CD14-positive monocyte (primary cell): Measurements from ENCODE around the gene MYL4. TPM values are rescaled to one million over a fixed set of nuclear protein-coding genes. Genes with fewer than 3 reads are reported as not detected.

Experiments used
- DNase-seq, 3 donors: peaks; one replicate each; pipeline ENCODE4 v3.0.0-alpha.2; 2011 to 2022
- H2AFZ ChIP-seq: 2 replicates; pipeline ENCODE4 v1.6.0; 2012; ENCODE audit warnings: mild to moderate bottlenecking, low read depth, low read length, inconsistent platforms; ENCODE audit not compliant: insufficient read depth, poor library complexity, severe bottlenecking
- H3K27ac ChIP-seq, 2 donors: 1 replicate in 1 of 2; 2 replicates in 1 of 2; pipeline ENCODE4 v1.5.1; 2012 to 2013; ENCODE audit warnings: low read length in 2 of 2, control low read depth in 1 of 2, inconsistent platforms in 1 of 2, low read depth in 1 of 2, mild to moderate bottlenecking in 1 of 2
- H3K27me3 ChIP-seq, 2 donors: one replicate each; pipeline versions ENCODE4 v1.6.0 to v1.6.1; 2011 to 2013; ENCODE audit warnings: low read length in 2 of 2; ENCODE audit not compliant: control insufficient read depth in 2 of 2, insufficient read depth in 2 of 2
- H3K36me3 ChIP-seq, 2 donors: replicated peaks in 1 of 2; 1 replicate in 1 of 2; 2 replicates in 1 of 2; pipeline versions ENCODE4 v1.5.1 to v1.6.1; 2012 to 2013; ENCODE audit warnings: low read length in 2 of 2, control low read depth in 1 of 2, inconsistent platforms in 1 of 2, mild to moderate bottlenecking in 1 of 2; ENCODE audit not compliant: insufficient read depth in 2 of 2, control insufficient read depth in 1 of 2
- H3K4me1 ChIP-seq, 2 donors: 1 replicate in 1 of 2; 2 replicates in 1 of 2; pipeline versions ENCODE4 v1.5.1 to v1.6.1; 2012 to 2013; ENCODE audit warnings: low read length in 2 of 2, control low read depth in 1 of 2, inconsistent platforms in 1 of 2, mild to moderate bottlenecking in 1 of 2, moderate library complexity in 1 of 2; ENCODE audit not compliant: insufficient read depth in 2 of 2, control insufficient read depth in 1 of 2
- H3K4me2 ChIP-seq: replicated peaks from 2 replicates; pipeline ENCODE3; 2012; ENCODE audit warnings: low read length, moderate library complexity, mild to moderate bottlenecking; ENCODE audit not compliant: poor library complexity, severe bottlenecking; ENCODE audit errors: extremely low read depth
- H3K4me3 ChIP-seq, 3 experiments: fragments of 200-600 bp in 1 of 3; sonication (generic) in 1 of 3; replicated peaks in 1 of 3; 1 replicate in 2 of 3; 2 replicates in 1 of 3; pipeline ENCODE4 v1.5.1; 2011 to 2013; ENCODE audit warnings: low read length in 3 of 3, mild to moderate bottlenecking in 3 of 3, control low read depth in 2 of 3, low read depth in 2 of 3, inconsistent platforms in 1 of 3, moderate library complexity in 1 of 3
- H3K79me2 ChIP-seq: 2 replicates; pipeline ENCODE4 v1.6.0; 2012; ENCODE audit warnings: mild to moderate bottlenecking, control low read depth, inconsistent platforms, low read length, moderate library complexity; ENCODE audit not compliant: insufficient read depth
- H3K9ac ChIP-seq: 2 replicates; pipeline ENCODE4 v1.6.0; 2017; ENCODE audit warnings: low read length, mild to moderate bottlenecking; ENCODE audit not compliant: insufficient read depth, poor library complexity, severe bottlenecking
- H3K9me3 ChIP-seq, 2 donors: replicated peaks in 1 of 2; 1 replicate in 1 of 2; 2 replicates in 1 of 2; pipeline versions ENCODE4 v1.5.1 to v1.6.1; 2012 to 2013; ENCODE audit warnings: low read length in 2 of 2, control low read depth in 1 of 2; ENCODE audit not compliant: control insufficient read depth in 1 of 2, insufficient read depth in 1 of 2
- H4K20me1 ChIP-seq: 2 replicates; pipeline ENCODE4 v1.6.0; 2012; ENCODE audit warnings: mild to moderate bottlenecking, low read length, control low read depth, moderate library complexity; ENCODE audit not compliant: insufficient read depth
- H3K27ac Mint-ChIP-seq, 7 donors: one replicate each; pipeline ENCODE4 v1.8.0; 2020; ENCODE audit warnings: mild to moderate bottlenecking in 7 of 7, mixed read lengths in 7 of 7, moderate library complexity in 6 of 7, inconsistent platforms in 2 of 7
- H3K27me3 Mint-ChIP-seq, 3 donors: one replicate each; pipeline ENCODE4 v1.8.0; 2021 to 2022; ENCODE audit warnings: low read depth in 3 of 3, mild to moderate bottlenecking in 3 of 3, mixed read lengths in 3 of 3, moderate library complexity in 3 of 3, inconsistent platforms in 1 of 3
- H3K36me3 Mint-ChIP-seq, 2 donors: one replicate each; pipeline ENCODE4 v1.8.0; 2020; ENCODE audit warnings: mixed read lengths in 2 of 2, inconsistent platforms in 1 of 2, mild to moderate bottlenecking in 1 of 2
- H3K4me1 Mint-ChIP-seq: one replicate; pipeline ENCODE4 v1.8.0; 2020; ENCODE audit warnings: mild to moderate bottlenecking, mixed read lengths
- H3K4me3 Mint-ChIP-seq, 2 donors: one replicate each; pipeline ENCODE4 v1.8.0; 2020; ENCODE audit warnings: mild to moderate bottlenecking in 2 of 2, mixed read lengths in 2 of 2, moderate library complexity in 1 of 2
- H3K9me3 Mint-ChIP-seq, 7 donors: one replicate each; pipeline ENCODE4 v1.8.0; 2020 to 2022; ENCODE audit warnings: mixed read lengths in 7 of 7, mild to moderate bottlenecking in 6 of 7, moderate library complexity in 6 of 7, inconsistent platforms in 2 of 7
- WGBS: methylation state at CpG from one replicate; pipeline ENCODE4 v1.1.5; 2013; ENCODE audit warnings: missing lambda C conversion rate; ENCODE audit not compliant: insufficient coverage; 5-methylcytosine and 5-hydroxymethylcytosine counted together
- intact Hi-C, 2 donors: fragments of 100-400 bp; cut with micrococcal nuclease; formaldehyde crosslinking; loops; one replicate each; pipeline versions ENCODE4 v1.15.0 to v1.15.1; 2023
- polyA plus RNA-seq, 3 donors: library from polyadenylated mRNA; depleted of rRNA in 1 of 3; unstranded in 2 of 3; stranded (reverse) in 1 of 3; fragments of 300-500 nt in 2 of 3; fragments of >200 nt in 1 of 3; fragmentation: Illumina TruSeq in 2 of 3; gene quantifications; 1 replicate in 2 of 3; 2 replicates in 1 of 3; pipeline ENCODE4 v1.2.3, GENCODE V29; 2012 to 2021
- TF ChIP-seq, protein P1 (sequence below): fragments of 200-600 bp; IDR thresholded peaks from one replicate; pipeline ENCODE4 v1.8.0; 2022; ENCODE audit warnings: antibody characterized with exemption, mild to moderate bottlenecking

MYL4 gene
- polyA plus RNA-seq, 3 donors, result 0.43 TPM; not detected in 2

DNA sequence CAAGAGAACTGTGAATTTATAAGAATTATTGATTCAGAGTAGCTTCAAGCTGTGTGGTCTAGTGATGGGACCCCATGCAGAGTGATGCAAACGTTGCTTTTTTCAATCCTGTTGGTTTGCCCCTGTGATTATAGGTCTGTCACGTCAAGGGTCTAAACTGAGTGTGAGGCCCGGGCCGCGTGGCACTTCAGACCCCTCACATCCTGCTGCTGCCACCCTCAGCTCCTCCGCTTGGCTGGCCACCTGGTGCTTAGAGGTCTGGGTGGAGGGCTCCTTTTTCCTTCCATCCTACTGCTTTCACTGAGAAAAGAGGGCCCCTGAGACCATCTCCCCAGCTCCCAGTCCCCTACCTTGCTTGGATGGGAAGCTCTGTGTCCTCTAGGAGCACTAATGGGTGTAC lies 12.0 kb downstream of the MYL4 start:
- Mint-ChIP-seq H3K4me1 (peaks cover 30% of the 10 kb centered on the region), H3K36me3 (no peaks in the 10 kb centered on the region), H3K27me3 (peaks cover 11 to 28% (median 18%) of the 10 kb centered on the region in 3 donors), H3K27ac (no peak overlapping the region), H3K4me3 (no peak overlapping the region), H3K9me3 (peaks cover 0 to 11% (median 3%) of the 10 kb centered on the region in 7 donors)
- H3K4me2 ChIP-seq, result no peak overlapping the region
- peaks cover 4 to 10% of the 10 kb centered on the region in 2 donors for H3K27me3 ChIP-seq
- WGBS, result 33% methylated on average over 1 of the region's 6 CpGs
- H2AFZ ChIP-seq, result no peak overlapping the region
- peaks cover 0 to 4% of the 10 kb centered on the region in 2 donors for H3K9me3 ChIP-seq
- H3K27ac ChIP-seq, result no peak overlapping the region
- DNase-seq, result no peak
- intact Hi-C loops, result no loop called here
- no peaks in the 10 kb centered on the region for H3K36me3 ChIP-seq
- no peak overlapping the region for H3K4me3 ChIP-seq
- H3K4me1 ChIP-seq, result peaks cover 8 to 15% of the 10 kb centered on the region in 2 donors
- H3K79me2 ChIP-seq, result no peaks in the 10 kb centered on the region
- TF ChIP-seq, protein P1, sequence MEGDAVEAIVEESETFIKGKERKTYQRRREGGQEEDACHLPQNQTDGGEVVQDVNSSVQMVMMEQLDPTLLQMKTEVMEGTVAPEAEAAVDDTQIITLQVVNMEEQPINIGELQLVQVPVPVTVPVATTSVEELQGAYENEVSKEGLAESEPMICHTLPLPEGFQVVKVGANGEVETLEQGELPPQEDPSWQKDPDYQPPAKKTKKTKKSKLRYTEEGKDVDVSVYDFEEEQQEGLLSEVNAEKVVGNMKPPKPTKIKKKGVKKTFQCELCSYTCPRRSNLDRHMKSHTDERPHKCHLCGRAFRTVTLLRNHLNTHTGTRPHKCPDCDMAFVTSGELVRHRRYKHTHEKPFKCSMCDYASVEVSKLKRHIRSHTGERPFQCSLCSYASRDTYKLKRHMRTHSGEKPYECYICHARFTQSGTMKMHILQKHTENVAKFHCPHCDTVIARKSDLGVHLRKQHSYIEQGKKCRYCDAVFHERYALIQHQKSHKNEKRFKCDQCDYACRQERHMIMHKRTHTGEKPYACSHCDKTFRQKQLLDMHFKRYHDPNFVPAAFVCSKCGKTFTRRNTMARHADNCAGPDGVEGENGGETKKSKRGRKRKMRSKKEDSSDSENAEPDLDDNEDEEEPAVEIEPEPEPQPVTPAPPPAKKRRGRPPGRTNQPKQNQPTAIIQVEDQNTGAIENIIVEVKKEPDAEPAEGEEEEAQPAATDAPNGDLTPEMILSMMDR, result no peak
- no peaks in the 10 kb centered on the region for H4K20me1 ChIP-seq
- H3K9ac ChIP-seq, result no peak overlapping the region

DNA sequence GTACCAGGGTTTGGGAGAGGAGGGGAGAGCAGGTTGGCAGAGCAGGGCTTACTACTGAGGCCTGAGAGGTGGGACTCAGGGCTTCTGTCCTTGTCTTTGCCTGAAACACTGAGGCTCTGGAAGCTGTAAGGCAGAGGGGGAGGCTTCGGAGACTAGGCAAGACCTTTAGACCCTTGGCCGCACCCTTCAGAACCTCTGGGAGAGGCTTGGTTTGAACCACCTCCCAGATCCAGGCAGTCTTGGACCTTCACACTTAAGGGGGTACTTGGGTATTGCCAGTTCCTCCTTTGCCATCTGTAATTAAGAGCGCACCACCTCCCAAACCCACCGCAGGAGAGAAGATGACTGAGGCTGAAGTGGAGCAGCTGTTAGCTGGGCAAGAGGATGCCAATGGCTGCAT lies 12.9 kb downstream of the MYL4 start:
- no peak for DNase-seq
- peaks cover 8 to 16% of the 10 kb centered on the region in 2 donors for H3K4me1 ChIP-seq
- H3K9ac ChIP-seq, result no peak overlapping the region
- intact Hi-C loops, result no loop called here
- H3K27me3 ChIP-seq, result peaks cover 4 to 10% of the 10 kb centered on the region in 2 donors
- no peak overlapping the region for H3K27ac ChIP-seq
- no peak overlapping the region for H2AFZ ChIP-seq
- Mint-ChIP-seq H3K27me3 (peaks cover 7 to 26% (median 18%) of the 10 kb centered on the region in 3 donors), H3K4me1 (peaks cover 30% of the 10 kb centered on the region), H3K4me3 (peak overlapping the region in 1 of 2 donors; percentile 64), H3K27ac (no peak overlapping the region), H3K36me3 (no peaks in the 10 kb centered on the region), H3K9me3 (peaks cover 0 to 11% (median 3%) of the 10 kb centered on the region in 7 donors)
- peaks cover 0 to 4% of the 10 kb centered on the region in 2 donors for H3K9me3 ChIP-seq
- H3K4me3 ChIP-seq, result no peak overlapping the region
- TF ChIP-seq, protein P1, result no peak
- H3K79me2 ChIP-seq, result no peaks in the 10 kb centered on the region
- H4K20me1 ChIP-seq, result no peaks in the 10 kb centered on the region
- 100% methylated on average over 2 of the region's 4 CpGs for WGBS
- no peaks in the 10 kb centered on the region for H3K36me3 ChIP-seq
- H3K4me2 ChIP-seq, result no peak overlapping the region
